Hepatocyte (in vitro differentiated cells): ENCODE data around the gene COX7A1.
"Not testable (repeated sequence)": the region's sequence is repeated elsewhere in the genome, so short reads cannot be mapped to it uniquely, and the experiment has no call there.

Experiments
- CTCF ChIP-seq: fragments of 200-600 bp; sonication (generic); IDR thresholded peaks from 2 replicates; pipeline ENCODE4 v1.5.1; 2016; ENCODE audit warnings: antibody characterized with exemption, mild to moderate bottlenecking; ENCODE audit not compliant: poor library complexity
- EZH2 ChIP-seq: fragments of 200-600 bp; sonication (generic); IDR thresholded peaks from 2 replicates; pipeline ENCODE4 v1.6.1; 2016; ENCODE audit warnings: antibody characterized with exemption, mild to moderate bottlenecking, borderline replicate concordance

- not testable (repeated sequence) for TF ChIP-seq CTCF, EZH2
Observed at GRCh38 chr19:36173846-36174245, 21.6 kb upstream of the COX7A1 start.
